HCT116 (cell line): ENCODE measurements around the gene ENDOD1. TPM values are rescaled to one million over a fixed set of nuclear protein-coding genes. Genes with fewer than 3 reads are reported as not detected.

ENCODE experiments used
- ATAC-seq: fragments of 200-7000 bp; cut with Tn5 transposase; 2 replicates; pipeline ENCODE4 v1.9.1; 2020; ENCODE audit warnings: mild to moderate bottlenecking, moderate library complexity
- BruUV-seq: library from RNA; stranded (reverse); fragments of 400-500 nt; replicated peaks from 2 replicates; lab custom pipeline; 2021; lab: Mats Ljungman, UMichigan
- CTCF ChIA-PET: fragments of 300-600 bp; sonication (Branson Sonifier 250); formaldehyde crosslinking; loops from one replicate; lab custom pipeline; 2021; ENCODE audit warnings: antibody characterized with exemption; lab: Charles Lee
- POLR2A ChIA-PET: fragments of 300-600, 350-600 bp; sonication (Branson Sonifier 250); formaldehyde crosslinking; loops from one replicate; lab custom pipeline; 2021; ENCODE audit warnings: antibody characterized with exemption; lab: Charles Lee
- RAD21 ChIA-PET, 2 experiments: fragments of 300-600 bp; sonication (Branson Sonifier 250); formaldehyde crosslinking; loops; one replicate each; lab custom pipeline; 2023; ENCODE audit warnings: low total read pairs in 2 of 2; ENCODE audit not compliant: uncharacterized antibody in 2 of 2, unreplicated experiment in 2 of 2, low non-redundant PET in 1 of 2; lab: Charles Lee
- DNase-seq: peaks from one replicate; pipeline ENCODE4 v3.0.0-alpha.2; 2010; ENCODE audit warnings: low read depth, low spot score
- H2AFZ ChIP-seq: fragments of 200-600 bp; shearing (Covaris generic), sonication (generic); 2 replicates; pipeline ENCODE4 v1.6.1; 2017; ENCODE audit warnings: low read depth, mixed run types, mixed read lengths, antibody characterized with exemption, low read length; ENCODE audit not compliant: poor library complexity, severe bottlenecking
- H3K27ac ChIP-seq: 2 replicates; pipeline ENCODE4 v1.5.1; 2012; ENCODE audit warnings: low read depth, low read length
- H3K27me3 ChIP-seq: fragments of 200-600 bp; sonication (generic); 2 replicates; pipeline ENCODE4 v1.6.1; 2016; ENCODE audit warnings: mixed run types, low read length, mixed read lengths; ENCODE audit not compliant: insufficient read depth
- H3K36me3 ChIP-seq, 2 experiments: fragments of 200-500 bp in 1 of 2; fragments of 200-600 bp in 1 of 2; sonication (Bioruptor generic) in 1 of 2; sonication (generic) in 1 of 2; 2 replicates each; pipeline versions ENCODE4 v1.5.1 to v1.6.1; 2014 to 2016; ENCODE audit warnings: low read length in 2 of 2, inconsistent platforms in 1 of 2, mixed read lengths in 1 of 2, mixed run types in 1 of 2; ENCODE audit not compliant: insufficient read depth in 2 of 2, control insufficient read depth in 1 of 2
- H3K4me1 ChIP-seq, 2 experiments: fragments of 200-600 bp in 1 of 2; sonication (generic) in 1 of 2; 2 replicates each; pipeline versions ENCODE4 v1.5.1 to v1.6.1; 2012 to 2017; ENCODE audit warnings: low read length in 2 of 2, inconsistent platforms in 1 of 2, mild to moderate bottlenecking in 1 of 2, mixed read lengths in 1 of 2, mixed run types in 1 of 2, moderate library complexity in 1 of 2; ENCODE audit not compliant: insufficient read depth in 2 of 2, control insufficient read depth in 1 of 2
- H3K4me2 ChIP-seq: fragments of 200-600 bp; sonication (generic); 2 replicates; pipeline ENCODE4 v1.6.1; 2017; ENCODE audit warnings: mixed run types, low read length, mixed read lengths
- H3K4me3 ChIP-seq, 2 experiments: fragments of 200-600 bp in 1 of 2; sonication (generic) in 1 of 2; replicated peaks in 1 of 2; 2 replicates each; pipeline ENCODE4 v1.5.1; 2011 to 2016; ENCODE audit warnings: low read length in 2 of 2, control low read depth in 1 of 2, low read depth in 1 of 2, mild to moderate bottlenecking in 1 of 2, mixed read lengths in 1 of 2, mixed run types in 1 of 2
- H3K79me2 ChIP-seq: fragments of 200-600 bp; sonication (generic); 2 replicates; pipeline ENCODE4 v1.6.1; 2017; ENCODE audit warnings: mild to moderate bottlenecking, mixed run types, low read length, moderate library complexity, mixed read lengths; ENCODE audit not compliant: insufficient read depth
- H3K9ac ChIP-seq: fragments of 200-600 bp; sonication (generic); 2 replicates; pipeline ENCODE4 v1.6.1; 2016; ENCODE audit warnings: low read length, mixed read lengths
- H3K9me2 ChIP-seq: fragments of 200-600 bp; sonication (generic), shearing (Covaris generic); 2 replicates; pipeline ENCODE4 v1.6.1; 2017; ENCODE audit warnings: mixed run types, mild to moderate bottlenecking, moderate library complexity; ENCODE audit not compliant: insufficient read depth
- H3K9me3 ChIP-seq, 2 experiments: fragments of 200-500 bp in 1 of 2; fragments of 200-600 bp in 1 of 2; sonication (Bioruptor generic) in 1 of 2; sonication (generic) in 1 of 2; 2 replicates each; pipeline ENCODE4 v1.6.1; 2014 to 2017; ENCODE audit warnings: low read length in 2 of 2, mixed read lengths in 2 of 2, inconsistent platforms in 1 of 2, low read depth in 1 of 2, mild to moderate bottlenecking in 1 of 2, mixed run types in 1 of 2, moderate library complexity in 1 of 2; ENCODE audit not compliant: control insufficient read depth in 1 of 2, insufficient read depth in 1 of 2
- H4K20me1 ChIP-seq: fragments of 200-600 bp; sonication (generic), shearing (Covaris generic); 2 replicates; pipeline ENCODE4 v1.6.1; 2017; ENCODE audit warnings: mixed run types, mild to moderate bottlenecking, moderate library complexity; ENCODE audit not compliant: insufficient read depth
- ATF3 ChIP-seq: IDR thresholded peaks from 2 replicates; pipeline ENCODE4 v1.6.1; 2012
- CBX3 ChIP-seq: IDR thresholded peaks from 2 replicates; pipeline ENCODE4 v1.6.1; 2012; ENCODE audit warnings: low read depth
- CEBPB ChIP-seq: IDR thresholded peaks from 2 replicates; pipeline ENCODE4 v1.6.1; 2012; ENCODE audit warnings: low read depth
- CTCF ChIP-seq, 3 experiments: fragments of 200-600 bp in 1 of 3; sonication (generic) in 1 of 3; IDR thresholded peaks in 2 of 3; conservative IDR thresholded peaks in 1 of 3; 2 replicates each; pipeline ENCODE4 v1.5.1; 2012 to 2017; ENCODE audit warnings: low read depth in 2 of 3, low read length in 2 of 3, antibody characterized with exemption in 1 of 3, borderline replicate concordance in 1 of 3, control low read depth in 1 of 3, mild to moderate bottlenecking in 1 of 3, mixed read lengths in 1 of 3, mixed run types in 1 of 3, moderate library complexity in 1 of 3; ENCODE audit not compliant: insufficient read depth in 1 of 3
- ELF1 ChIP-seq: IDR thresholded peaks from 2 replicates; pipeline ENCODE4 v1.6.1; 2012; ENCODE audit warnings: low read depth, borderline replicate concordance
- FOSL1 ChIP-seq: IDR thresholded peaks from 2 replicates; pipeline ENCODE4 v1.6.1; 2012; ENCODE audit warnings: low read depth
- JUND ChIP-seq: IDR thresholded peaks from 2 replicates; pipeline ENCODE4 v1.6.1; 2012
- MAX ChIP-seq: IDR thresholded peaks from 2 replicates; pipeline ENCODE4 v1.6.1; 2012
- POLR2A ChIP-seq: IDR thresholded peaks from 2 replicates; pipeline ENCODE4 v1.7.0; 2011; ENCODE audit warnings: borderline replicate concordance; ENCODE audit not compliant: insufficient read depth, insufficient read length; ENCODE audit errors: extremely low read depth
- POLR2AphosphoS5 ChIP-seq: IDR thresholded peaks from 2 replicates; pipeline ENCODE4 v1.6.1; 2011; ENCODE audit warnings: mild to moderate bottlenecking, low read depth, low read length, moderate library complexity
- SIN3A ChIP-seq: IDR thresholded peaks from 2 replicates; pipeline ENCODE4 v1.6.1; 2012; ENCODE audit warnings: low read depth
- SP1 ChIP-seq: IDR thresholded peaks from 2 replicates; pipeline ENCODE4 v1.6.1; 2012; ENCODE audit warnings: low read depth
- SRF ChIP-seq: IDR thresholded peaks from 2 replicates; pipeline ENCODE4 v1.6.1; 2012; ENCODE audit warnings: low read depth
- ZFX ChIP-seq: fragments of 450-650 bp; IDR thresholded peaks from 2 replicates; pipeline ENCODE4 v1.6.1; 2017
- ZNF274 ChIP-seq: fragments of 200-500 bp; sonication (Bioruptor generic); IDR thresholded peaks from 2 replicates; pipeline ENCODE4 v1.6.1; 2014; ENCODE audit warnings: mild to moderate bottlenecking, low read depth, low read length, inconsistent platforms
- intact Hi-C: fragments of 100-400 bp; cut with micrococcal nuclease; formaldehyde crosslinking; loops from 2 replicates; pipeline ENCODE4 v1.10.0; 2022
- total RNA-seq: library from RNA; stranded (reverse); gene quantifications from one replicate; pipeline ENCODE4 v1.2.1, GENCODE V29; 2021; ENCODE audit not compliant: unreplicated experiment
- TF ChIP-seq, protein P1 (sequence below): IDR thresholded peaks from 2 replicates; pipeline ENCODE4 v1.6.1; 2011; ENCODE audit warnings: mild to moderate bottlenecking, low read length, moderate library complexity; ENCODE audit not compliant: insufficient replicate concordance; ENCODE audit errors: extremely low read depth

The ENDOD1 gene
- total RNA-seq, 1 experiment from 2014 or later, result 33.6 TPM

GRCh38 chr11:95076416-95076815 is 13.2 kb upstream of the ENDOD1 start:
- BruUV-seq, result no TSS peak
- no peak overlapping the region for H3K4me2 ChIP-seq
- ChIA-PET CTCF (interaction anchor here (1.0 kb wide), 1 partner anchor 76 kb away, joined by 4 read pairs; no protein-coding TSS in a partner anchor), POLR2A (interaction anchor here (1.0 to 1.8 kb wide), 2 partner anchors 9 to 17 kb away, joined by 4 to 10 read pairs; partner anchors contain the start of gene SRSF8), RAD21 (no interaction called here)
- no peaks in the 10 kb centered on the region for H3K36me3 ChIP-seq
- H4K20me1 ChIP-seq, result no peaks in the 10 kb centered on the region
- TF ChIP-seq SIN3A (no peak), ZNF274 (no peak), CEBPB (peak; percentile 56), SRF (peak; percentile 92)
- H2AFZ ChIP-seq, result no peak overlapping the region
- H3K9ac ChIP-seq, result no peak overlapping the region
- H3K27ac ChIP-seq, result no peak overlapping the region
- DNase-seq (no peak), ATAC-seq (no peak)
- no peaks in the 10 kb centered on the region for H3K9me2 ChIP-seq
- H3K4me3 ChIP-seq, result no peak overlapping the region
- intact Hi-C loops, result no loop called here
- no peaks in the 10 kb centered on the region for H3K9me3 ChIP-seq
- peaks cover 24 to 39% of the 10 kb centered on the region in 2 experiments for H3K4me1 ChIP-seq
- no peaks in the 10 kb centered on the region for H3K79me2 ChIP-seq
- H3K27me3 ChIP-seq, result no peaks in the 10 kb centered on the region; the same call in 1 of the 2 replicates

DNA sequence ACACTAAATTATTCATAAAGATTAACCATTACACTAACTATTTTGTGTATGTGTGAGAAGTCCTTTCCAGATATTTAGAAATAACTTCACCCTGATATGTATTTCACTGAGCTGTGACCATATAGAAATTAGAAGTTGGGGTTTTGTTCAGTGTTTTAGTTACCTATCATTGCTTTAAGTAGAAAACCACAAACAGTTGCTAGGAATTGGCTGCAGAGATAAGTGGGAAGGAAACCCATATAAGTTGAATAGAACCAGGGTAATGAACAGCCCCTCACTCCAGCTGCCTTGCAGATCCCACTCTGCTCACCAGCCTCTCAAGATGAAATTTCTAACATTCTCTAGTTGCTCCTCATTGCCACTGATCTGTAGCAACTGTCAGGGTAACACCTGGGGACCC is 12.7 kb upstream of the ENDOD1 start:
- H3K36me3 ChIP-seq, result no peaks in the 10 kb centered on the region
- H4K20me1 ChIP-seq, result no peaks in the 10 kb centered on the region
- no peak overlapping the region for H2AFZ ChIP-seq
- H3K4me1 ChIP-seq, result peaks cover 24 to 43% of the 10 kb centered on the region in 2 experiments
- H3K9me3 ChIP-seq, result no peaks in the 10 kb centered on the region
- no peak overlapping the region for H3K4me2 ChIP-seq
- no peaks in the 10 kb centered on the region for H3K79me2 ChIP-seq
- no peak overlapping the region for H3K4me3 ChIP-seq
- no peak for ATAC-seq
- BruUV-seq, result no TSS peak
- RAD21 ChIA-PET, result no interaction called here
- intact Hi-C loops, result no loop called here
- POLR2A ChIA-PET, result interaction anchor here (1.8 kb wide), 1 partner anchor 10 kb away, joined by 10 read pairs; the partner anchor contains the start of gene SRSF8
- no peaks in the 10 kb centered on the region; the same call in 1 of the 2 replicates for H3K27me3 ChIP-seq
- CTCF ChIA-PET, result interaction anchor here (1.0 kb wide), 1 partner anchor 75 kb away, joined by 4 read pairs; no protein-coding TSS in a partner anchor
- DNase-seq, result no peak
- no peak overlapping the region for H3K27ac ChIP-seq
- H3K9me2 ChIP-seq, result no peaks in the 10 kb centered on the region
- H3K9ac ChIP-seq, result no peak overlapping the region
- TF ChIP-seq, protein P1, sequence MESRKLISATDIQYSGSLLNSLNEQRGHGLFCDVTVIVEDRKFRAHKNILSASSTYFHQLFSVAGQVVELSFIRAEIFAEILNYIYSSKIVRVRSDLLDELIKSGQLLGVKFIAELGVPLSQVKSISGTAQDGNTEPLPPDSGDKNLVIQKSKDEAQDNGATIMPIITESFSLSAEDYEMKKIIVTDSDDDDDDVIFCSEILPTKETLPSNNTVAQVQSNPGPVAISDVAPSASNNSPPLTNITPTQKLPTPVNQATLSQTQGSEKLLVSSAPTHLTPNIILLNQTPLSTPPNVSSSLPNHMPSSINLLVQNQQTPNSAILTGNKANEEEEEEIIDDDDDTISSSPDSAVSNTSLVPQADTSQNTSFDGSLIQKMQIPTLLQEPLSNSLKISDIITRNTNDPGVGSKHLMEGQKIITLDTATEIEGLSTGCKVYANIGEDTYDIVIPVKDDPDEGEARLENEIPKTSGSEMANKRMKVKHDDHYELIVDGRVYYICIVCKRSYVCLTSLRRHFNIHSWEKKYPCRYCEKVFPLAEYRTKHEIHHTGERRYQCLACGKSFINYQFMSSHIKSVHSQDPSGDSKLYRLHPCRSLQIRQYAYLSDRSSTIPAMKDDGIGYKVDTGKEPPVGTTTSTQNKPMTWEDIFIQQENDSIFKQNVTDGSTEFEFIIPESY, result no peak
- TF ChIP-seq ELF1, result no peak
- TF ChIP-seq CTCF (IDR thresholded peaks at IDR 0.05 in 2 of 3, conservative IDR thresholded peaks at IDR 0.05 in 1 of 3; ENCODE audit: borderline replicate concordance in 1 of 3, insufficient read depth in 1 of 3, low read depth in 2 of 3, low read length in 2 of 3), result no peak
- no peak for TF ChIP-seq ZNF274
- no peak for TF ChIP-seq CBX3
- TF ChIP-seq JUND, result no peak
- no peak for TF ChIP-seq POLR2AphosphoS5
- TF ChIP-seq SIN3A, result no peak
- no peak for TF ChIP-seq MAX
- no peak for TF ChIP-seq FOSL1
- no peak for TF ChIP-seq POLR2A
- TF ChIP-seq ZFX, result no peak
- TF ChIP-seq SP1, result no peak
- no peak for TF ChIP-seq ATF3
